Prostate gland (tissue), 2 donors: Measurements from ENCODE around the gene MAP4K2. TPM values are rescaled to one million over a fixed set of nuclear protein-coding genes. Genes with fewer than 3 reads are reported as not detected.

Source experiments
- DNase-seq: peaks from one replicate; pipeline ENCODE4 v3.0.0-alpha.2; 2019; ENCODE audit warnings: low spot score
- H3K27ac ChIP-seq, 2 donors: fragments of 200-600 bp; sonication (generic); 2 replicates each; pipeline ENCODE4 v1.5.1; 2017 to 2019
- H3K27me3 ChIP-seq: fragments of 200-600 bp; sonication (generic); replicated peaks from 2 replicates; pipeline ENCODE4 v1.5.1; 2019; ENCODE audit not compliant: insufficient read depth
- H3K36me3 ChIP-seq, 2 donors: fragments of 200-600 bp; sonication (generic); 1 replicate in 1 of 2; 2 replicates in 1 of 2; pipeline versions ENCODE4 v1.5.1 to v1.8.1; 2017 to 2019
- H3K4me1 ChIP-seq: fragments of 200-600 bp; sonication (generic); replicated peaks from 2 replicates; pipeline ENCODE4 v1.5.1; 2019
- H3K4me3 ChIP-seq, 2 donors: fragments of 200-600 bp; sonication (generic); 2 replicates each; pipeline ENCODE4 v1.5.1; 2017 to 2019
- H3K9me3 ChIP-seq: fragments of 200-600 bp; sonication (generic); 2 replicates; pipeline ENCODE4 v1.5.1; 2017
- POLR2A ChIP-seq: fragments of 450-650 bp; IDR thresholded peaks from one replicate; pipeline ENCODE4 v1.6.1; 2016; ENCODE audit warnings: antibody characterized with exemption, mild to moderate bottlenecking
- POLR2AphosphoS5 ChIP-seq: sonication (generic); formaldehyde crosslinking; IDR thresholded peaks from one replicate; pipeline ENCODE4 v1.6.1; 2017; ENCODE audit warnings: antibody characterized with exemption
- WGBS: methylation state at CpG from one replicate; pipeline ENCODE4 v1.1.5; 2018; 5-methylcytosine and 5-hydroxymethylcytosine counted together
- intact Hi-C: fragments of 100-400 bp; cut with DNase I; formaldehyde crosslinking; loops from one replicate; pipeline ENCODE4 v1.14.2; 2022
- total RNA-seq, 2 donors: library from RNA; depleted of rRNA; stranded (reverse); fragments of >200 nt; gene quantifications; one replicate each; pipeline ENCODE4 v1.1.0, GENCODE V29; 2016
- TF ChIP-seq, protein P1 (sequence below), 4 experiments: fragments of 200-600 bp in 2 of 4; fragments of 450-650 bp in 2 of 4; sonication (generic) in 2 of 4; IDR thresholded peaks; 1 replicate in 3 of 4; 2 replicates in 1 of 4; pipeline ENCODE4 v1.5.1; 2016 to 2019; ENCODE audit warnings: antibody characterized with exemption in 4 of 4, mild to moderate bottlenecking in 2 of 4, moderate library complexity in 2 of 4

The MAP4K2 gene
- total RNA-seq, 2 donors from 2014 or later = 10.7 to 35.8 TPM

DNA sequence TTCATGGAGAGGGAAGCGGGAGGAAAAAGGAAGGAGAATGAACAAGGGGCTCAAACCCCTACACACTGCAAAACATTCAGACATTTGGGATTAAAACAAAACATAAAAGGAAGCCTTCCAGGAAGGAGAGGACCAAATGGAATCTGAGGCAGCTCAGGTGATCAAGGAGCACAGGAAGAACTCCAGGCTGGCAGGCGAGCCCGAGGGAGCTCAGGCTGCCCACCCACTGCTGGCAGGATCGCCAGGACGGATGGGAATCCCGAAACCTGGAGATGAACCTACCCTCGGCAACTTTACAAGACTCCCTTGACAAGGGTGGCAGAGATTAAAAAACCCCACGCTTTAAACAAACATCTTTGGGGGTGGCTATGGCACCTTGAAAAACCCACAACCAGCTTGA lies 38.3 kb downstream of the MAP4K2 start:
- intact Hi-C loops = no loop called here
- Histone ChIP-seq H3K36me3 (peaks cover 32 to 46% of the 10 kb centered on the region in 2 donors), H3K27ac (peak overlapping the region in 1 of 2 donors; percentile 23), H3K9me3 (no peaks in the 10 kb centered on the region), H3K27me3 (no peaks in the 10 kb centered on the region), H3K4me1 (peaks cover 6% of the 10 kb centered on the region), H3K4me3 (no peak overlapping the region)
- TF ChIP-seq, protein P1, sequence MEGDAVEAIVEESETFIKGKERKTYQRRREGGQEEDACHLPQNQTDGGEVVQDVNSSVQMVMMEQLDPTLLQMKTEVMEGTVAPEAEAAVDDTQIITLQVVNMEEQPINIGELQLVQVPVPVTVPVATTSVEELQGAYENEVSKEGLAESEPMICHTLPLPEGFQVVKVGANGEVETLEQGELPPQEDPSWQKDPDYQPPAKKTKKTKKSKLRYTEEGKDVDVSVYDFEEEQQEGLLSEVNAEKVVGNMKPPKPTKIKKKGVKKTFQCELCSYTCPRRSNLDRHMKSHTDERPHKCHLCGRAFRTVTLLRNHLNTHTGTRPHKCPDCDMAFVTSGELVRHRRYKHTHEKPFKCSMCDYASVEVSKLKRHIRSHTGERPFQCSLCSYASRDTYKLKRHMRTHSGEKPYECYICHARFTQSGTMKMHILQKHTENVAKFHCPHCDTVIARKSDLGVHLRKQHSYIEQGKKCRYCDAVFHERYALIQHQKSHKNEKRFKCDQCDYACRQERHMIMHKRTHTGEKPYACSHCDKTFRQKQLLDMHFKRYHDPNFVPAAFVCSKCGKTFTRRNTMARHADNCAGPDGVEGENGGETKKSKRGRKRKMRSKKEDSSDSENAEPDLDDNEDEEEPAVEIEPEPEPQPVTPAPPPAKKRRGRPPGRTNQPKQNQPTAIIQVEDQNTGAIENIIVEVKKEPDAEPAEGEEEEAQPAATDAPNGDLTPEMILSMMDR (IDR thresholded peaks at IDR 0.05) = no peak
- TF ChIP-seq POLR2AphosphoS5 (no peak), POLR2A (no peak)
- DNase-seq = no peak
- WGBS = 52% methylated on average over 8 of the region's 8 CpGs

DNA sequence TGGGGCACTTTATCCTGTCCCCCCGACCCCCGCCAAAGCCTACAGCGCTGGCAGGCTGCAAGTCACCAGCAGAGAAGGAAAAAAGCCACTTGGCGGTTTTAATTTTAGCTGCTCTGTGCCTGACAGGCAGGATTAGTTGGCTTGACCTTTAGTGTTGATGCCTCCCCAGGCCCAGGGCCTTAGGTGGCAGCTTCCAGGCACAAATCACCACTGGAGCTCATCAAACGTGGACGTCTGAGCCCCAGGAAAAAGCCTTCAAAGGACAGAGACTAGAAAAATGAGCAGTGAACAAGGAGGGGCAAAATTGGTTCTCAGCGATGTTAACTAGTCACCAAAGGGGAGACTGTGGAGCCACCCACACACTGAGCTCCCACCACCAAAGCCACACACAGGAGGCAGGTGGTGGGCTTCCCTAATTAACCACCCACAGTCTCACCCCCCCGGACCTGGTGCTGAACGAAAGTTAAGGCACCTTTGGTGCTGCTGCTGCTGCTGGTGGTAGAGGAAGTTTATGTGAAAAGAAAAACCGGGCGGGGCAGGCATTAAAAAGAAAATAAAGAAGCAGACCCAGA lies 38.9 kb downstream of the MAP4K2 start:
- Histone ChIP-seq H3K27ac (peak overlapping the region; percentile 23 to 38), H3K4me3 (no peak overlapping the region), H3K4me1 (peaks cover 6% of the 10 kb centered on the region), H3K27me3 (no peaks in the 10 kb centered on the region), H3K36me3 (peaks cover 26 to 40% of the 10 kb centered on the region in 2 donors), H3K9me3 (no peaks in the 10 kb centered on the region)
- intact Hi-C loops = no loop called here
- no peak for TF ChIP-seq POLR2A
- TF ChIP-seq, protein P1 (IDR thresholded peaks at IDR 0.05) = no peak
- WGBS = 55% methylated on average over 11 of the region's 11 CpGs
- DNase-seq = no peak

DNA sequence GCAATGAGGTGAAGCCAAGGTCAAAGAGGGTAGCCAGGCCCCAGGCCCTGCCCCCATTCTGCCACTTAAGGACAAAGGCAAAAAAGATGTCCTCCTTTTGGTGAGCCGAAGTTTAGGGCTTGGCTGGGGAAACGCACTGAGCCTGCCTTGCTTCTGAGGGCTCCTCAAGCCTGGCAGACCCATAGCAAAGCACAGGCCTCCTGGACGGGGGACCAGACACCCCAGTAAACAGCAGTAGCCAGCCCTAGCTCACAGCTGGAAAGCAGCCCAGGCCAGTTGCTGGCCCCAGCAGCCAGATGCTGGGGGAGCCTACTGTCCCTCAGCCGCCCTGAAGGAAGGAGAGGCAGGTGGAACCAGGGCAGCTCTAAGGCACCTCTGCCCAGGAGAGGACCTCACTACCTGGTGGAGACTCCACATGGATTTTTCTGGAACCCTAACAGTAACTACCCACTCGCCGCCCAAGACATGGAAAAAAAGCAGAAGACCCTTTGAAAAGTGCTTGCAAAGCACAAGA lies 39.4 kb downstream of the MAP4K2 start:
- no peaks in the 10 kb centered on the region for H3K27me3 ChIP-seq
- H3K27ac ChIP-seq = peak overlapping the region; percentile 34 to 38
- H3K36me3 ChIP-seq = peaks cover 22 to 34% of the 10 kb centered on the region in 2 donors
- H3K9me3 ChIP-seq = no peaks in the 10 kb centered on the region
- DNase-seq = no peak
- intact Hi-C loops = no loop called here
- no peak overlapping the region for H3K4me3 ChIP-seq
- 53% methylated on average over 6 of the region's 6 CpGs for WGBS
- TF ChIP-seq, protein P1 (IDR thresholded peaks at IDR 0.05) = no peak
- no peak for TF ChIP-seq POLR2AphosphoS5
- no peak for TF ChIP-seq POLR2A
- H3K4me1 ChIP-seq = peaks cover 6% of the 10 kb centered on the region

DNA sequence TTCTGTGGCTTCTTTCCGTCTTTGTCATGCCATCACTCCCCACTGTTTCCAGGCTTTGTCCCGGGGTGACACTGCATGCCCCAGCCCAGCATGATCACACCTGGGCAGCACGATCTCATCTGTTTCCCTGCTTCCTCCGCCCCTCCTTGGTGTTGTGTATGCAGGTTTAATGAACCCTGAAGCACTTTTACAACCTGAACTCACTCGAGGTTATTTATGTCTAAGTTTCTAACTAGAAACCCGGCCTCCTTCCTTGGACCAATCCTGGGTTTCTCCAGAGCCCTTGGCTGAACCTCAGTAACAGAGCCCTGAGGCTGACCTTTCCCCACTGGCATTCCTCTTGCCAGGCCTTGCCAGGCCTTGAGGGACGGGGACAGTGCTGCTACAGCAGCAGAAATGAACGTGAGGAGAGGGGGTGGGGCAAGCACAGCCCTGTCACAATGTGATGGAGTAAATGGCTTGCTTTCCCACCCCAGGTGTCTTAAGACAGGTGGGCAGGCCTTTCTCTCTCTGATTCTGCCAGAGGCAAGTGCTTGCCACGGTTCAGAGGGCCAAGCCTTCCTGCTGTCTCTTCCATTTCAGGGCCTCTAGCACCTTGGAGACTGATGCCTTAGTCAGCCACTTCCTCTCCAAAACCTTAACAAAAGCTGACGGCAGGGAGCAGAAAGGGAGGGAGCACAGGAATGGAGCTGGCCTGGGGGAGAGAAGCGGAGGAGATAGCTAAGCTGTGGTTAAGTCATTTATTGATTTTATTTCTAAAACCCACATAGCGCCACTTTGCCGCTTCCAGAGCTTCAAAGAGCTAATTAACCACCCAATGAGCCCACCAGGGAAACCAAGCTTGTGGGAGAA lies 40.1 kb downstream of the MAP4K2 start:
- no peak for DNase-seq
- Histone ChIP-seq H3K27me3 (no peaks in the 10 kb centered on the region), H3K4me1 (peaks cover 6% of the 10 kb centered on the region), H3K9me3 (no peaks in the 10 kb centered on the region), H3K4me3 (no peak overlapping the region), H3K27ac (peak overlapping the region; percentile 34 to 38), H3K36me3 (peaks cover 16 to 27% of the 10 kb centered on the region in 2 donors)
- intact Hi-C loops = no loop called here
- TF ChIP-seq POLR2AphosphoS5 (no peak), POLR2A (no peak)
- TF ChIP-seq, protein P1 (IDR thresholded peaks at IDR 0.05) = no peak
- 25% methylated on average over 13 of the region's 13 CpGs for WGBS
